Vagina (tissue), 2 donors: ENCODE data around the gene TTC34. TPM values are rescaled to one million over a fixed set of nuclear protein-coding genes. Genes with fewer than 3 reads are reported as not detected.

Source experiments
- DNase-seq, 2 donors: peaks; one replicate each; pipeline ENCODE4 v3.0.0-alpha.2; 2017; ENCODE audit errors: extremely low spot score in 2 of 2
- H3K27ac ChIP-seq: fragments of 200-600 bp; sonication (generic); one replicate; pipeline ENCODE4 v1.5.1; 2019
- H3K27me3 ChIP-seq: fragments of 200-600 bp; sonication (generic); one replicate; pipeline ENCODE4 v1.5.1; 2019
- H3K36me3 ChIP-seq, 2 donors: fragments of 200-600 bp; sonication (generic); one replicate each; pipeline ENCODE4 v1.5.1; 2017 to 2019
- H3K4me1 ChIP-seq: fragments of 200-600 bp; sonication (generic); one replicate; pipeline ENCODE4 v1.5.1; 2019
- H3K4me3 ChIP-seq, 2 donors: fragments of 200-600 bp; sonication (generic); 1 replicate in 1 of 2; 2 replicates in 1 of 2; pipeline ENCODE4 v1.5.1; 2016 to 2019
- H3K9me3 ChIP-seq: fragments of 200-600 bp; sonication (generic); one replicate; pipeline ENCODE4 v1.5.1; 2019
- CTCF ChIP-seq, 3 experiments: fragments of 450-650 bp in 2 of 3; fragments of 200-600 bp in 1 of 3; sonication (generic) in 1 of 3; IDR thresholded peaks; one replicate each; pipeline ENCODE4 v1.5.1; 2017 to 2019; ENCODE audit warnings: antibody characterized with exemption in 3 of 3, mild to moderate bottlenecking in 2 of 3, moderate library complexity in 2 of 3
- POLR2A ChIP-seq, 2 donors: fragments of 450-650 bp; IDR thresholded peaks; one replicate each; pipeline ENCODE4 v1.6.1; 2017; ENCODE audit warnings: antibody characterized with exemption in 2 of 2, mild to moderate bottlenecking in 2 of 2, moderate library complexity in 2 of 2
- POLR2AphosphoS5 ChIP-seq, 2 donors: sonication (generic); formaldehyde crosslinking; IDR thresholded peaks; one replicate each; pipeline ENCODE4 v1.9.0; 2017; ENCODE audit warnings: antibody characterized with exemption in 2 of 2, mild to moderate bottlenecking in 2 of 2, low read depth in 1 of 2; ENCODE audit not compliant: insufficient read depth in 1 of 2
- intact Hi-C: fragments of 100-400 bp; cut with DNase I; formaldehyde crosslinking; loops from one replicate; pipeline ENCODE4 v1.15.1; 2023
- total RNA-seq: library from RNA; depleted of rRNA; stranded (reverse); fragments of >200 nt; gene quantifications from one replicate; pipeline ENCODE4 v1.2.3, GENCODE V29; 2016

The TTC34 gene
- total RNA-seq, 1 donor from 2014 or later: under 0.01 TPM

- Histone ChIP-seq H3K4me1 (no peaks in the 10 kb centered on the region), H3K27me3 (no peaks in the 10 kb centered on the region), H3K9me3 (no peaks in the 10 kb centered on the region), H3K4me3 (no peak overlapping the region), H3K27ac (no peak overlapping the region), H3K36me3 (no peaks in the 10 kb centered on the region)
- no peak for TF ChIP-seq CTCF (IDR thresholded peaks at IDR 0.05)
- TF ChIP-seq POLR2AphosphoS5 (IDR thresholded peaks at IDR 0.05; ENCODE audit: insufficient read depth in 1 of 2, low read depth in 1 of 2): no peak
- TF ChIP-seq POLR2A (IDR thresholded peaks at IDR 0.05): no peak
- DNase-seq: no peak
- intact Hi-C loops: no loop called here
Measured at GRCh38 chr1:2810899-2811532, 9.5 kb upstream of the TTC34 start.

- no peak for DNase-seq
- no peaks in the 10 kb centered on the region for H3K27me3 ChIP-seq
- H3K4me1 ChIP-seq: no peaks in the 10 kb centered on the region
- H3K36me3 ChIP-seq: no peaks in the 10 kb centered on the region
- intact Hi-C loops: no loop called here
- H3K4me3 ChIP-seq: no peak overlapping the region
- no peak for TF ChIP-seq CTCF (IDR thresholded peaks at IDR 0.05)
- no peak for TF ChIP-seq POLR2A (IDR thresholded peaks at IDR 0.05)
- TF ChIP-seq POLR2AphosphoS5 (IDR thresholded peaks at IDR 0.05; ENCODE audit: insufficient read depth in 1 of 2, low read depth in 1 of 2): no peak
- no peaks in the 10 kb centered on the region for H3K9me3 ChIP-seq
- H3K27ac ChIP-seq: no peak overlapping the region
Measured at GRCh38 chr1:2810281-2810680, 8.8 kb upstream of the TTC34 start.

DNA sequence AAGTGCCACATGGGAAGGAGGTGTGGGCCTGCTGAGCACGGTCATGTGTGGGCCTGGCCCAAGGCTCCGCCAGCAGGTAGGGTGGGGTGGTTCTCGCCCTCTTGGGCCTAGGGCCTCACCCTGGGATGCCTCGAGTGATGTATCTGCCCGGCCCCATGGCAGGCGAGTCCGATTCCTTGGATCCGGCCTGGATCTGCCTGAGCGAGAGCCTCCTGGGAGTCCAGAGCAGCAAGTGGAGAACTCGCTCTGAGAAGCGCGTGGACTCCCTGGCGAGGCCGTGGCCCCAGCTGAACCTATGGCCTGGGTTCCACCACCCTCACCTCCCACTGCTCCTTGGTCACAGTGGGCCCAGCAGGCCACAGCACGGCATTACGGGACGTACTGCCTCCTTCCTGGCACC is 8.2 kb upstream of the TTC34 start:
- DNase-seq: no peak
- Histone ChIP-seq H3K9me3 (no peaks in the 10 kb centered on the region), H3K36me3 (no peaks in the 10 kb centered on the region), H3K27me3 (no peaks in the 10 kb centered on the region), H3K4me1 (no peaks in the 10 kb centered on the region), H3K27ac (no peak overlapping the region), H3K4me3 (no peak overlapping the region)
- intact Hi-C loops: loop anchor here (10.0 kb wide), 1 partner anchor 395 kb away; the partner anchor contains the start of gene PEX10
- no peak for TF ChIP-seq POLR2A (IDR thresholded peaks at IDR 0.05)
- no peak for TF ChIP-seq CTCF (IDR thresholded peaks at IDR 0.05)
- TF ChIP-seq POLR2AphosphoS5 (IDR thresholded peaks at IDR 0.05; ENCODE audit: insufficient read depth in 1 of 2, low read depth in 1 of 2): no peak

DNA sequence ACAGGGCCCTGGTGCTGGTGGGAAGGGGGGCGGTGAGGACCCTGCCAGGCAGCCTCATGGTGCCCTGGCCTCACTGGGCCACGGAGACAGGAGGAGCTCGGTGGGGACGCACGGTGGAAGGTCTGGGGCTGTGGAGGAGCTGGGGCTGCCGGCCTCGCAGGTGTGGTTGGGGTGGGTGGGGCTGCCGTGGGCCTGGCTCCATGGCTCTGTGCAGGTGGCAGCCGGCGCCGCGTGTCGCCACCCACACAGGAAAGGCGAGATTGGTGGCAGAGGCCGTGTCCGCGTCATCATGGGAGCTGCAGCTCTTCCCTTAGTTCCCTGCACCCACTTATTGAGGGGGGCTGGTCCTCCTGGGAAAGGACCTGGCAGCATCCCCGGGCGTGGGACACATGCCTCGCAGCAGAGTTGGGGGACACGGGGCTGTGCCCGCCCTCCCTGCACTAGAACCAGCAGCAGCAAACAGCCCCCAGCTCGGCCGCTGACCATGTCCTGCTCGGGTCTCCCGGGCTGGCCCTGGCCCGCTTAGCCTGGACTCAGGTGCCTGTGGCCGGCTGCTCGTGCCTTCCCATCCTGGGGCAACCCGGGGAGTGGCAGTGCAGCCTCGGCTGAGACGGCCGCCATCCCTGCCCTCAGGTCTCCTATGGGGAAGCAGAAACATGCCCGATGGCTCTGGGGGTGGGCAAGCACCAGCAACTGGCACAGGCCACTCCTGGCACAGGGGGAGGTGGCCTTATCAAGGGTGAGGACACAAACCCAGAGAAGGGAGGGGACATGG is 7.5 kb upstream of the TTC34 start:
- H3K27me3 ChIP-seq: no peaks in the 10 kb centered on the region
- no peaks in the 10 kb centered on the region for H3K36me3 ChIP-seq
- intact Hi-C loops: loop anchor here (10.0 kb wide), 1 partner anchor 394 kb away; the partner anchor contains the start of gene PEX10
- H3K4me3 ChIP-seq: no peak overlapping the region
- no peaks in the 10 kb centered on the region for H3K9me3 ChIP-seq
- H3K4me1 ChIP-seq: no peaks in the 10 kb centered on the region
- H3K27ac ChIP-seq: no peak overlapping the region
- no peak for TF ChIP-seq CTCF (IDR thresholded peaks at IDR 0.05)
- no peak for TF ChIP-seq POLR2A (IDR thresholded peaks at IDR 0.05)
- no peak for TF ChIP-seq POLR2AphosphoS5 (IDR thresholded peaks at IDR 0.05; ENCODE audit: insufficient read depth in 1 of 2, low read depth in 1 of 2)
- DNase-seq: no peak

DNA sequence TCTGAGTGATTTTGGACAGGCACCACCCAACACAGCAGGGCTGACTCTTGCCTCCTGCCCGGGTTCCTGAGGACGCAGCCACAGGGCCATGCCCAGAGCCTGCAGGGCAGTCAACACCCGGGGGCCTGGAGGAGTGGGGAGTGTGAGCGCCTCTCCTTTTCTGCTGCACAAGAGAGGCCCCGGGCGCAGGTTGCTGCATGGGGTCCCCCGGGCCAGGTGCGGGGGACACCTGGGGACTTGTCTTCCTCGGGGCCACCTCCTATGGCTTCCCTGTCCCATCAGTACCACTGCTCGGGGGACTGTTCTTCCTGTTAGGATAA is 6.9 kb upstream of the TTC34 start:
- Histone ChIP-seq H3K4me1 (no peaks in the 10 kb centered on the region), H3K27me3 (no peaks in the 10 kb centered on the region), H3K27ac (no peak overlapping the region), H3K36me3 (no peaks in the 10 kb centered on the region), H3K9me3 (no peaks in the 10 kb centered on the region), H3K4me3 (no peak overlapping the region)
- TF ChIP-seq POLR2AphosphoS5 (IDR thresholded peaks at IDR 0.05; ENCODE audit: insufficient read depth in 1 of 2, low read depth in 1 of 2) (no peak), POLR2A (IDR thresholded peaks at IDR 0.05) (no peak), CTCF (IDR thresholded peaks at IDR 0.05) (no peak)
- DNase-seq: no peak
- intact Hi-C loops: loop anchor here (10.0 kb wide), 1 partner anchor 394 kb away; the partner anchor contains the start of gene PEX10
